ENCODE measurements around the gene KCTD3. TPM values are rescaled to one million over a fixed set of nuclear protein-coding genes. Genes with fewer than 3 reads are reported as not detected.
A peak's percentile ranks its signal among the peaks of the same experiment; 100 is the strongest.

The KCTD3 gene
- polyA plus RNA-seq, 3 donors, result 5.9 to 8.7 (median 6.7) TPM

- Mint-ChIP-seq H3K27ac (no peak overlapping the region), H3K27me3 (ENCODE audit: low read depth in 3 of 3) (no peaks in the 10 kb centered on the region), H3K4me3 (no peak overlapping the region), H3K4me1 (peaks cover 6% of the 10 kb centered on the region), H3K36me3 (peaks cover 23 to 25% of the 10 kb centered on the region in 2 donors), H3K9me3 (peaks cover 0 to 3% (median 0%) of the 10 kb centered on the region in 7 donors)
- Histone ChIP-seq H3K9ac (ENCODE audit: insufficient read depth, low read length, poor library complexity, severe bottlenecking) (no peak overlapping the region), H3K9me3 (replicated peaks in 1 of 2; ENCODE audit: control insufficient read depth in 1 of 2, insufficient read depth in 1 of 2, low read length in 2 of 2) (no peaks in the 10 kb centered on the region), H3K4me3 (replicated peaks in 1 of 3; ENCODE audit: low read depth in 2 of 3, low read length in 3 of 3) (no peak overlapping the region), H3K36me3 (replicated peaks in 1 of 2; ENCODE audit: control insufficient read depth in 1 of 2, insufficient read depth in 2 of 2, low read length in 2 of 2) (peaks cover 0 to 8% of the 10 kb centered on the region in 2 donors), H3K4me1 (ENCODE audit: control insufficient read depth in 1 of 2, insufficient read depth in 2 of 2, low read length in 2 of 2) (no peaks in the 10 kb centered on the region), H3K27me3 (ENCODE audit: control insufficient read depth in 2 of 2, insufficient read depth in 2 of 2, low read length in 2 of 2) (no peaks in the 10 kb centered on the region), H4K20me1 (ENCODE audit: insufficient read depth, low read length) (no peaks in the 10 kb centered on the region), H3K79me2 (ENCODE audit: insufficient read depth, low read length) (no peaks in the 10 kb centered on the region), H2AFZ (ENCODE audit: insufficient read depth, low read depth, low read length, poor library complexity, severe bottlenecking) (no peak overlapping the region), H3K4me2 (replicated peaks; ENCODE audit: extremely low read depth, low read length, poor library complexity, severe bottlenecking) (no peak overlapping the region), H3K27ac (ENCODE audit: low read depth in 1 of 2, low read length in 2 of 2) (no peak overlapping the region)
- no peak for TF ChIP-seq CTCF (IDR thresholded peaks at IDR 0.05)
- no CpG with 5 or more reads among the region's 4 CpGs for WGBS (ENCODE audit: insufficient coverage)
- DNase-seq, result no peak
- intact Hi-C loops (cut with micrococcal nuclease), result no loop called here
Observed at GRCh38 chr1:215589650-215590435, 22.7 kb downstream of the KCTD3 start.

GRCh38 chr1:215590779-215591491, 23.8 kb downstream of the KCTD3 start:
- no peak for DNase-seq
- no peaks in the 10 kb centered on the region for H3K27me3 Mint-ChIP-seq (ENCODE audit: low read depth in 3 of 3)
- Histone ChIP-seq H3K36me3 (replicated peaks in 1 of 2; ENCODE audit: control insufficient read depth in 1 of 2, insufficient read depth in 2 of 2, low read length in 2 of 2) (peaks cover 0 to 8% of the 10 kb centered on the region in 2 donors), H3K9ac (ENCODE audit: insufficient read depth, low read length, poor library complexity, severe bottlenecking) (no peak overlapping the region), H3K79me2 (ENCODE audit: insufficient read depth, low read length) (no peaks in the 10 kb centered on the region), H2AFZ (ENCODE audit: insufficient read depth, low read depth, low read length, poor library complexity, severe bottlenecking) (no peak overlapping the region), H3K27ac (ENCODE audit: low read depth in 1 of 2, low read length in 2 of 2) (no peak overlapping the region), H3K4me1 (ENCODE audit: control insufficient read depth in 1 of 2, insufficient read depth in 2 of 2, low read length in 2 of 2) (no peaks in the 10 kb centered on the region), H3K27me3 (ENCODE audit: control insufficient read depth in 2 of 2, insufficient read depth in 2 of 2, low read length in 2 of 2) (no peaks in the 10 kb centered on the region), H3K4me2 (replicated peaks; ENCODE audit: extremely low read depth, low read length, poor library complexity, severe bottlenecking) (no peak overlapping the region), H3K4me3 (replicated peaks in 1 of 3; ENCODE audit: low read depth in 2 of 3, low read length in 3 of 3) (no peak overlapping the region), H3K9me3 (replicated peaks in 1 of 2; ENCODE audit: control insufficient read depth in 1 of 2, insufficient read depth in 1 of 2, low read length in 2 of 2) (no peaks in the 10 kb centered on the region), H4K20me1 (ENCODE audit: insufficient read depth, low read length) (no peaks in the 10 kb centered on the region)
- TF ChIP-seq CTCF (IDR thresholded peaks at IDR 0.05), result no peak
- 100% methylated on average over 3 of the region's 4 CpGs for WGBS (ENCODE audit: insufficient coverage)
- H3K27ac Mint-ChIP-seq, result peak overlapping the region in 1 of 7 donors; percentile 77
- peaks cover 6% of the 10 kb centered on the region for H3K4me1 Mint-ChIP-seq
- H3K36me3 Mint-ChIP-seq, result peaks cover 29% of the 10 kb centered on the region in 2 donors
- no peaks in the 10 kb centered on the region for H3K9me3 Mint-ChIP-seq
- H3K4me3 Mint-ChIP-seq, result no peak overlapping the region
- intact Hi-C loops (cut with micrococcal nuclease), result no loop called here

All from CD14-positive monocyte (primary cell).